HepG2 (cell line): Measurements from ENCODE around the gene AARS1. TPM values are rescaled to one million over a fixed set of nuclear protein-coding genes. Genes with fewer than 3 reads are reported as not detected.

Experiments
- BCL6 ChIP-seq: IDR thresholded peaks from 2 replicates; pipeline ENCODE4 v1.6.1; 2016; ENCODE audit warnings: missing genetic modification reagents, missing compliant biosample characterization
- BRD4 ChIP-seq: sonication (generic); formaldehyde crosslinking; IDR thresholded peaks from 2 replicates; pipeline ENCODE4 v1.4.0; 2020; ENCODE audit warnings: missing genetic modification reagents
- ETV5 ChIP-seq: IDR thresholded peaks from 2 replicates; pipeline ENCODE4 v1.6.1; 2018; ENCODE audit warnings: missing biosample characterization, missing genetic modification reagents, inconsistent platforms, borderline replicate concordance
- HOXA7 ChIP-seq: sonication (generic); formaldehyde crosslinking; IDR thresholded peaks from 2 replicates; pipeline ENCODE4 v1.8.1; 2022; ENCODE audit warnings: mild to moderate bottlenecking, missing genetic modification reagents, moderate library complexity
- LBX2 ChIP-seq: sonication (generic); formaldehyde crosslinking; IDR thresholded peaks from 2 replicates; pipeline ENCODE4 v1.5.0; 2020; ENCODE audit warnings: missing genetic modification reagents, mild to moderate bottlenecking, borderline replicate concordance
- MIXL1 ChIP-seq: IDR thresholded peaks from 2 replicates; pipeline ENCODE4 v1.6.1; 2016
- MXD4 ChIP-seq: IDR thresholded peaks from 2 replicates; pipeline ENCODE4 v1.6.1; 2016; ENCODE audit warnings: mild to moderate bottlenecking, missing biosample characterization, missing genetic modification reagents
- NR2F2 ChIP-seq: IDR thresholded peaks from 2 replicates; pipeline ENCODE4 v1.6.1; 2012; ENCODE audit warnings: low read depth, inconsistent platforms, borderline replicate concordance
- TBP ChIP-seq: sonication (generic); formaldehyde crosslinking; IDR thresholded peaks from 2 replicates; pipeline ENCODE4 v1.5.0; 2020; ENCODE audit warnings: missing genetic modification reagents
- ZBTB25 ChIP-seq: IDR thresholded peaks from 2 replicates; pipeline ENCODE4 v1.6.1; 2018; ENCODE audit warnings: missing genetic modification reagents
- ZNF138 ChIP-seq: sonication (generic); formaldehyde crosslinking; IDR thresholded peaks from 2 replicates; pipeline ENCODE4 v1.5.0; 2020; ENCODE audit warnings: mild to moderate bottlenecking, low read depth, missing genetic modification reagents
- ZNF17 ChIP-seq: sonication (generic); formaldehyde crosslinking; IDR thresholded peaks from 2 replicates; pipeline ENCODE4 v1.5.0; 2020; ENCODE audit warnings: mild to moderate bottlenecking, missing genetic modification reagents
- ZNF225 ChIP-seq: sonication (generic); formaldehyde crosslinking; IDR thresholded peaks from 2 replicates; pipeline ENCODE4 v1.4.0; 2020; ENCODE audit warnings: mild to moderate bottlenecking, missing genetic modification reagents
- ZNF263 ChIP-seq: sonication (generic); formaldehyde crosslinking; IDR thresholded peaks from 2 replicates; pipeline ENCODE4 v1.4.0; 2020; ENCODE audit warnings: missing genetic modification reagents
- ZNF367 ChIP-seq: sonication (generic); formaldehyde crosslinking; IDR thresholded peaks from 2 replicates; pipeline ENCODE4 v1.4.0; 2020; ENCODE audit warnings: missing genetic modification reagents, borderline replicate concordance
- ZNF576 ChIP-seq: sonication (generic); formaldehyde crosslinking; IDR thresholded peaks from 2 replicates; pipeline ENCODE4 v1.4.0; 2020; ENCODE audit warnings: mild to moderate bottlenecking, missing genetic modification reagents
- ZNF891 ChIP-seq: sonication (generic); formaldehyde crosslinking; IDR thresholded peaks from 2 replicates; pipeline ENCODE4 v1.5.0; 2020; ENCODE audit warnings: mild to moderate bottlenecking, missing genetic modification reagents
- polyA plus RNA-seq, 8 experiments: library from polyadenylated mRNA; depleted of rRNA in 3 of 8; stranded (reverse) in 7 of 8; unstranded in 1 of 8; fragments of >200 nt; fragmentation: Illumina TruSeq in 4 of 8; extraction: Trizol in 4 of 8; gene quantifications; 2 replicates each; pipeline versions ENCODE4 v1.2.1 to v1.2.3, GENCODE V29; 2011 to 2016; ENCODE audit warnings: low read depth in 4 of 8, missing spikeins in 1 of 8, mixed read lengths in 1 of 8; ENCODE audit not compliant: insufficient read depth in 1 of 8
- total RNA-seq, 5 experiments: library from RNA; depleted of rRNA; stranded (reverse); fragments of >200 nt; fragmentation: Illumina TruSeq; extraction: Trizol; gene quantifications; 2 replicates each; pipeline ENCODE4 v1.2.3, GENCODE V29; 2016; ENCODE audit warnings: low read depth in 1 of 5
- TF ChIP-seq, protein P1 (sequence below): IDR thresholded peaks from 2 replicates; pipeline ENCODE4 v1.6.1; 2016
- TF ChIP-seq, protein P2 (sequence below): sonication (generic); formaldehyde crosslinking; IDR thresholded peaks from 2 replicates; pipeline ENCODE4 v1.5.1; 2020; ENCODE audit warnings: missing genetic modification reagents, mild to moderate bottlenecking, borderline replicate concordance
- TF ChIP-seq, protein P3 (sequence below): sonication (generic); formaldehyde crosslinking; IDR thresholded peaks from 2 replicates; pipeline ENCODE4 v1.4.0; 2020; ENCODE audit warnings: missing genetic modification reagents
- TF ChIP-seq, protein P4 (sequence below): sonication (generic); formaldehyde crosslinking; IDR thresholded peaks from 2 replicates; pipeline ENCODE4 v1.8.1; 2023; ENCODE audit warnings: missing genetic modification reagents, mild to moderate bottlenecking, borderline replicate concordance

The AARS1 gene
- total and polyA plus RNA-seq, 2 of the 13 experiments (the other 11 are each of a cell fraction or from before 2014, with no cell fraction given) = 107 to 132 TPM

GRCh38 chr16:70250748-70251628, 38.3 kb downstream of the AARS1 start (continued):
- TF ChIP-seq, protein P1, sequence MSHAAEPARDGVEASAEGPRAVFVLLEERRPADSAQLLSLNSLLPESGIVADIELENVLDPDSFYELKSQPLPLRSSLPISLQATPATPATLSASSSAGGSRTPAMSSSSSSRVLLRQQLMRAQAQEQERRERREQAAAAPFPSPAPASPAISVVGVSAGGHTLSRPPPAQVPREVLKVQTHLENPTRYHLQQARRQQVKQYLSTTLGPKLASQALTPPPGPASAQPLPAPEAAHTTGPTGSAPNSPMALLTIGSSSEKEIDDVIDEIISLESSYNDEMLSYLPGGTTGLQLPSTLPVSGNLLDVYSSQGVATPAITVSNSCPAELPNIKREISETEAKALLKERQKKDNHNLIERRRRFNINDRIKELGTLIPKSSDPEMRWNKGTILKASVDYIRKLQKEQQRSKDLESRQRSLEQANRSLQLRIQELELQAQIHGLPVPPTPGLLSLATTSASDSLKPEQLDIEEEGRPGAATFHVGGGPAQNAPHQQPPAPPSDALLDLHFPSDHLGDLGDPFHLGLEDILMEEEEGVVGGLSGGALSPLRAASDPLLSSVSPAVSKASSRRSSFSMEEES (CRISPR knock-in tag) = no peak
- peak; percentile 74; the same call in 1 of the 2 replicates for TF ChIP-seq ZNF367 (CRISPR knock-in tag)
- no peak for TF ChIP-seq HOXA7
- TF ChIP-seq ZNF891 = peak; percentile 90; the same call in 1 of the 2 replicates
- TF ChIP-seq ETV5 = no peak
- TF ChIP-seq ZNF17 (CRISPR knock-in tag) = no peak
- TF ChIP-seq, protein P2, sequence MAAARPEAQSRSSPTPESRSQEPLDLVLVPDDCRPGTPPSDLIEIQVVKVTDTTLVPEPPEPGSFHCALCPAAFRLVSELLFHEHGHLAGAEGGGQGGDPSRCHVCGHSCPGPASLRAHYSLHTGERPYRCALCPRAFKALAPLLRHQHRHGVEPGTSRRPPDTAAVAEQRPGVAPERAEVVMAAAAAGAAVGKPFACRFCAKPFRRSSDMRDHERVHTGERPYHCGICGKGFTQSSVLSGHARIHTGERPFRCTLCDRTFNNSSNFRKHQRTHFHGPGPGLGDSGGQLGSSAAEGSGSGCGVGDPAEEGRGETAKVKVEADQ (CRISPR knock-in tag) = peak; percentile 66
- TF ChIP-seq NR2F2 = no peak
- TF ChIP-seq ZNF138 (CRISPR knock-in tag) = peak; percentile 94; the same call in 1 of the 2 replicates
- TF ChIP-seq, protein P3, sequence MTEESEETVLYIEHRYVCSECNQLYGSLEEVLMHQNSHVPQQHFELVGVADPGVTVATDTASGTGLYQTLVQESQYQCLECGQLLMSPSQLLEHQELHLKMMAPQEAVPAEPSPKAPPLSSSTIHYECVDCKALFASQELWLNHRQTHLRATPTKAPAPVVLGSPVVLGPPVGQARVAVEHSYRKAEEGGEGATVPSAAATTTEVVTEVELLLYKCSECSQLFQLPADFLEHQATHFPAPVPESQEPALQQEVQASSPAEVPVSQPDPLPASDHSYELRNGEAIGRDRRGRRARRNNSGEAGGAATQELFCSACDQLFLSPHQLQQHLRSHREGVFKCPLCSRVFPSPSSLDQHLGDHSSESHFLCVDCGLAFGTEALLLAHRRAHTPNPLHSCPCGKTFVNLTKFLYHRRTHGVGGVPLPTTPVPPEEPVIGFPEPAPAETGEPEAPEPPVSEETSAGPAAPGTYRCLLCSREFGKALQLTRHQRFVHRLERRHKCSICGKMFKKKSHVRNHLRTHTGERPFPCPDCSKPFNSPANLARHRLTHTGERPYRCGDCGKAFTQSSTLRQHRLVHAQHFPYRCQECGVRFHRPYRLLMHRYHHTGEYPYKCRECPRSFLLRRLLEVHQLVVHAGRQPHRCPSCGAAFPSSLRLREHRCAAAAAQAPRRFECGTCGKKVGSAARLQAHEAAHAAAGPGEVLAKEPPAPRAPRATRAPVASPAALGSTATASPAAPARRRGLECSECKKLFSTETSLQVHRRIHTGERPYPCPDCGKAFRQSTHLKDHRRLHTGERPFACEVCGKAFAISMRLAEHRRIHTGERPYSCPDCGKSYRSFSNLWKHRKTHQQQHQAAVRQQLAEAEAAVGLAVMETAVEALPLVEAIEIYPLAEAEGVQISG (CRISPR knock-in tag) = no peak
- 0 out of 2 replicates have a peak, but pooled peaks have one; percentile 57 for TF ChIP-seq ZNF225
- TF ChIP-seq BCL6 (CRISPR knock-in tag) = peak; percentile 11; the same call in 1 of the 2 replicates
- TF ChIP-seq MIXL1 (CRISPR knock-in tag) = no peak
- no peak for TF ChIP-seq TBP (CRISPR knock-in tag)
- TF ChIP-seq, protein P4, sequence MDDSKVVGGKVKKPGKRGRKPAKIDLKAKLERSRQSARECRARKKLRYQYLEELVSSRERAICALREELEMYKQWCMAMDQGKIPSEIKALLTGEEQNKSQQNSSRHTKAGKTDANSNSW (CRISPR knock-in tag) = 0 out of 2 replicates have a peak, but pooled peaks have one; percentile 71
- TF ChIP-seq ZNF576 = no peak; the same call in 1 of the 2 replicates
- TF ChIP-seq MXD4 (CRISPR knock-in tag) = no peak; the same call in none of the 2 replicates
- no peak; the same call in 1 of the 2 replicates for TF ChIP-seq LBX2
- no peak for TF ChIP-seq ZBTB25 (CRISPR knock-in tag)
- TF ChIP-seq ZNF263 = peak; percentile 54
- TF ChIP-seq BRD4 (CRISPR knock-in tag) = peak; percentile 87; the same call in 1 of the 2 replicates
